CD4-positive, alpha-beta T cell treated with Interleukin-6 for 4 hours (primary cell): ENCODE measurements around the gene CFAP70.
"Not testable (repeated sequence)": the region's sequence is repeated elsewhere in the genome, so short reads cannot be mapped to it uniquely, and the experiment has no call there.

Source experiments
- DNase-seq: peaks from one replicate; pipeline ENCODE4 v3.0.0-alpha.2; 2020; ENCODE audit warnings: mixed read lengths

CFAP70 gene

GRCh38 chr10:73358331-73359279, at the start of gene CFAP70:
CFAP70 (minus strand) TSS chr10:73358864; CDS start chr10:73354796, 4,068 bp downstream.
- peak; percentile 92 for DNase-seq

GRCh38 chr10:73408061-73408460, 49.4 kb upstream of the CFAP70 start:
- no peak for DNase-seq

- DNase-seq, result no peak
Observed at GRCh38 chr10:73407495-73407894, 48.8 kb upstream of the CFAP70 start.

- DNase-seq, result no peak
Observed at GRCh38 chr10:73406846-73407245, 48.2 kb upstream of the CFAP70 start.

- no peak for DNase-seq
Observed at GRCh38 chr10:73405556-73405955, 46.9 kb upstream of the CFAP70 start.

- DNase-seq, result no peak
Observed at GRCh38 chr10:73404690-73405089, 46.0 kb upstream of the CFAP70 start.

GRCh38 chr10:73401636-73402035, 43.0 kb upstream of the CFAP70 start:
- DNase-seq, result no peak

- no peak for DNase-seq
Observed at GRCh38 chr10:73399063-73399462, 40.4 kb upstream of the CFAP70 start.

GRCh38 chr10:73398024-73398423, 39.4 kb upstream of the CFAP70 start:
- DNase-seq, result no peak

GRCh38 chr10:73394325-73394724, 35.7 kb upstream of the CFAP70 start:
- not testable (repeated sequence) for DNase-seq

GRCh38 chr10:73388228-73388627, 29.6 kb upstream of the CFAP70 start:
- DNase-seq, result no peak

- DNase-seq, result no peak
Observed at GRCh38 chr10:73386583-73386982, 27.9 kb upstream of the CFAP70 start.

GRCh38 chr10:73379064-73379748, 20.5 kb upstream of the CFAP70 start:
- no peak for DNase-seq

GRCh38 chr10:73376679-73377078, 18.0 kb upstream of the CFAP70 start:
- no peak for DNase-seq

GRCh38 chr10:73368238-73368637, 9.6 kb upstream of the CFAP70 start:
- no peak for DNase-seq

GRCh38 chr10:73366381-73367298, 8.0 kb upstream of the CFAP70 start:
- DNase-seq, result no peak

- no peak for DNase-seq
Observed at GRCh38 chr10:73364964-73365363, 6.3 kb upstream of the CFAP70 start.

- DNase-seq, result no peak
Observed at GRCh38 chr10:73359492-73359891, 828 bp upstream of the CFAP70 start.

GRCh38 chr10:73357821-73358220, 843 bp downstream of the CFAP70 start:
- no peak for DNase-seq

GRCh38 chr10:73357166-73357565, 1.5 kb downstream of the CFAP70 start:
- DNase-seq, result no peak

- DNase-seq, result no peak
Observed at GRCh38 chr10:73344269-73344668, 14.4 kb downstream of the CFAP70 start.

GRCh38 chr10:73340121-73340520, 18.5 kb downstream of the CFAP70 start:
- DNase-seq, result no peak

- DNase-seq, result no peak
Observed at GRCh38 chr10:73339436-73339835, 19.2 kb downstream of the CFAP70 start.
